MM.1S (cell line): Measurements from ENCODE around the gene STAG1.

ENCODE experiments used
- EZH2 ChIP-seq: fragments of 300-600 bp; sonication (generic); optimal IDR thresholded peaks from 2 replicates; pipeline ENCODE3; 2017; ENCODE audit warnings: low read depth, mild to moderate bottlenecking, antibody characterized with exemption, low read length, mixed read lengths
- EZH2phosphoT487 ChIP-seq: fragments of 300-600 bp; sonication (generic); IDR thresholded peaks from 2 replicates; pipeline ENCODE4 v1.6.1; 2018; ENCODE audit warnings: antibody characterized with exemption, low read length
- TF ChIP-seq, protein P1 (sequence below): fragments of 300-600 bp; sonication (generic); IDR thresholded peaks from 2 replicates; pipeline ENCODE4 v1.5.1; 2016; ENCODE audit warnings: antibody characterized with exemption, low read length, mixed read lengths

DNA sequence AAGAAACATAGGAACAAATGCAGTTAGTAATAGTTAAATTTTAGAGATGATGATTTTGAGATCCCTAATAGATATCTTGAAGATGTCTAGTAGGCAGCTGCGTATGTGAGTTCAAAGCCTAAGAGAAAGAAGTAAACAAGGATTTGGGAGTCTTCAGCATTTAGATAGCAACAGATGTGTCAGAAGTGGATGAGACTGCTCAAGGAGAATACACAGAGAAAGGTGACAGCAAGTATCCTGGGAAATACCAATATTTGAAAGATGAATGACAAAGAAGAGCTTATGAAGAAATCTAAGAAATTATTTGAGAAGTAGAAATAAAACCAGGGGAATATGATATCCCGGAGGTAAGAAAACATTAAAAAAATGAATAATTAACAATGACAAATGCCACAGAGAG is 371.1 kb downstream of the STAG1 start:
- TF ChIP-seq, protein P1, sequence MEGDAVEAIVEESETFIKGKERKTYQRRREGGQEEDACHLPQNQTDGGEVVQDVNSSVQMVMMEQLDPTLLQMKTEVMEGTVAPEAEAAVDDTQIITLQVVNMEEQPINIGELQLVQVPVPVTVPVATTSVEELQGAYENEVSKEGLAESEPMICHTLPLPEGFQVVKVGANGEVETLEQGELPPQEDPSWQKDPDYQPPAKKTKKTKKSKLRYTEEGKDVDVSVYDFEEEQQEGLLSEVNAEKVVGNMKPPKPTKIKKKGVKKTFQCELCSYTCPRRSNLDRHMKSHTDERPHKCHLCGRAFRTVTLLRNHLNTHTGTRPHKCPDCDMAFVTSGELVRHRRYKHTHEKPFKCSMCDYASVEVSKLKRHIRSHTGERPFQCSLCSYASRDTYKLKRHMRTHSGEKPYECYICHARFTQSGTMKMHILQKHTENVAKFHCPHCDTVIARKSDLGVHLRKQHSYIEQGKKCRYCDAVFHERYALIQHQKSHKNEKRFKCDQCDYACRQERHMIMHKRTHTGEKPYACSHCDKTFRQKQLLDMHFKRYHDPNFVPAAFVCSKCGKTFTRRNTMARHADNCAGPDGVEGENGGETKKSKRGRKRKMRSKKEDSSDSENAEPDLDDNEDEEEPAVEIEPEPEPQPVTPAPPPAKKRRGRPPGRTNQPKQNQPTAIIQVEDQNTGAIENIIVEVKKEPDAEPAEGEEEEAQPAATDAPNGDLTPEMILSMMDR: no peak
- TF ChIP-seq EZH2phosphoT487 (no peak), EZH2 (no peak)
